Retinal pigment epithelial cell (primary cell): ENCODE results near the gene CDC123.
A peak's percentile ranks its signal among the peaks of the same experiment; 100 is the strongest.
"Not testable (repeated sequence)": the region's sequence is repeated elsewhere in the genome, so short reads cannot be mapped to it uniquely, and the experiment has no call there.

Experiments
- DNase-seq: peaks from one replicate; pipeline ENCODE4 v3.0.0-alpha.2; 2010; ENCODE audit warnings: low read depth
- H3K4me3 ChIP-seq: 2 replicates; pipeline ENCODE4 v1.5.1; 2011; ENCODE audit warnings: mild to moderate bottlenecking, low read length, control low read depth, moderate library complexity
- CTCF ChIP-seq: conservative IDR thresholded peaks from 2 replicates; pipeline ENCODE4 v1.5.1; 2011; ENCODE audit warnings: low read depth, low read length, control low read depth, inconsistent platforms

The CDC123 gene

GRCh38 chr10:12250181-12250580, 54.2 kb downstream of the CDC123 start:
- no peak for DNase-seq
- TF ChIP-seq CTCF = no peak
- H3K4me3 ChIP-seq = no peak overlapping the region

- not testable (repeated sequence) for H3K4me3 ChIP-seq, DNase-seq
Observed at GRCh38 chr10:12250702-12251101, 54.7 kb downstream of the CDC123 start.

GRCh38 chr10:12251581-12251980, 55.6 kb downstream of the CDC123 start:
- no peak for TF ChIP-seq CTCF

GRCh38 chr10:12252882-12253546, 57.0 kb downstream of the CDC123 start:
- no peak overlapping the region for H3K4me3 ChIP-seq
- peak; percentile 50 for TF ChIP-seq CTCF
- no peak for DNase-seq

More at GRCh38 chr10:12251581-12251980, 55.6 kb downstream of the CDC123 start:
- DNase-seq = no peak
- H3K4me3 ChIP-seq = no peak overlapping the region

GRCh38 chr10:12255048-12255447, 59.1 kb downstream of the CDC123 start:
- H3K4me3 ChIP-seq = no peak overlapping the region
- no peak for DNase-seq
- no peak for TF ChIP-seq CTCF

GRCh38 chr10:12259988-12260387, 64.0 kb downstream of the CDC123 start:
- H3K4me3 ChIP-seq = no peak overlapping the region
- no peak for DNase-seq
- TF ChIP-seq CTCF = no peak

- TF ChIP-seq CTCF = no peak
- no peak for DNase-seq
- no peak overlapping the region for H3K4me3 ChIP-seq
Observed at GRCh38 chr10:12262278-12262981, 66.4 kb downstream of the CDC123 start.
